GM12878 (cell line): ENCODE data around the gene GCK. TPM values are rescaled to one million over a fixed set of nuclear protein-coding genes. Genes with fewer than 3 reads are reported as not detected.

Source experiments
- ATAC-seq: fragments of 200-7000 bp; cut with Tn5 transposase; 3 replicates; pipeline ENCODE4 v1.9.1; 2020; ENCODE audit warnings: mild to moderate bottlenecking, moderate library complexity
- BruUV-seq: library from RNA; stranded (reverse); fragments of 400-500 nt; replicated peaks from 2 replicates; lab custom pipeline; 2021; lab: Mats Ljungman, UMichigan
- CTCF ChIA-PET: fragments of 300-600 bp; sonication (Branson Sonifier 250); formaldehyde crosslinking; extraction: SDS; loops from one replicate; lab custom pipeline; 2021; ENCODE audit warnings: inconsistent platforms; lab: Yijun Ruan, JAX
- POLR2A ChIA-PET: fragments of 350-600 bp; formaldehyde crosslinking; extraction: SDS; loops from one replicate; lab custom pipeline; 2021; ENCODE audit warnings: inconsistent platforms; lab: Charles Lee
- RAD21 ChIA-PET: fragments of 300-600 bp; sonication (Branson Sonifier 250); formaldehyde crosslinking; loops from one replicate; lab custom pipeline; 2023; ENCODE audit warnings: antibody characterized with exemption; ENCODE audit not compliant: unreplicated experiment; lab: Charles Lee
- SMC1A ChIA-PET: fragments of 300-600 bp; sonication (Branson Sonifier 250); formaldehyde crosslinking; loops from one replicate; lab custom pipeline; 2023; ENCODE audit not compliant: unreplicated experiment, uncharacterized antibody; lab: Charles Lee
- DNase-seq: peaks from one replicate; pipeline ENCODE4 v3.0.0-alpha.2; 2011; ENCODE audit warnings: low read depth, low spot score
- FAIRE-seq: peaks from 3 replicates; lab custom pipeline; 2011; peaks lifted over from hg19 to GRCh38; lab: Jason Lieb, UNC
- H2AFZ ChIP-seq: 2 replicates; pipeline ENCODE4 v1.6.0; 2011; ENCODE audit warnings: low read depth, low read length, control low read depth; ENCODE audit not compliant: control insufficient read depth
- H3K27ac ChIP-seq: 2 replicates; pipeline ENCODE4 v1.5.1; 2011; ENCODE audit warnings: control low read depth; ENCODE audit not compliant: control insufficient read depth, insufficient read depth
- H3K27me3 ChIP-seq, 2 experiments: replicated peaks in 1 of 2; 2 replicates each; pipeline versions ENCODE4 v1.6.0 to v1.6.1; 2011; ENCODE audit warnings: low read length in 1 of 2; ENCODE audit not compliant: control insufficient read depth in 2 of 2, insufficient read depth in 2 of 2
- H3K36me3 ChIP-seq, 2 experiments: 2 replicates each; pipeline ENCODE4 v1.5.1; 2011; ENCODE audit warnings: low read length in 1 of 2; ENCODE audit not compliant: control insufficient read depth in 2 of 2, insufficient read depth in 2 of 2
- H3K4me1 ChIP-seq: 2 replicates; pipeline ENCODE4 v1.6.1; 2011; ENCODE audit warnings: mild to moderate bottlenecking, low read length, moderate library complexity, mixed read lengths; ENCODE audit not compliant: control insufficient read depth, insufficient read depth
- H3K4me2 ChIP-seq: 2 replicates; pipeline ENCODE4 v1.6.0; 2011; ENCODE audit warnings: control low read depth; ENCODE audit not compliant: control insufficient read depth, insufficient read depth
- H3K4me3 ChIP-seq: fragments of 200-600 bp; sonication (generic); 2 replicates; pipeline ENCODE4 v1.5.1; 2016
- H3K79me2 ChIP-seq: 2 replicates; pipeline ENCODE4 v1.6.0; 2011; ENCODE audit warnings: low read length; ENCODE audit not compliant: control insufficient read depth, insufficient read depth
- H3K9ac ChIP-seq: 2 replicates; pipeline ENCODE4 v1.8.0; 2011; ENCODE audit warnings: low read length, control low read depth, mixed read lengths; ENCODE audit not compliant: control insufficient read depth, insufficient read depth
- H3K9me3 ChIP-seq: replicated peaks from 3 replicates; pipeline ENCODE4 v1.5.1; 2011; ENCODE audit warnings: mild to moderate bottlenecking, low read length; ENCODE audit not compliant: control insufficient read depth, insufficient read depth
- H4K20me1 ChIP-seq: 2 replicates; pipeline ENCODE4 v1.6.0; 2011; ENCODE audit not compliant: control insufficient read depth, insufficient read depth
- ASH2L ChIP-seq: fragments of 300-600, 200-600 bp; sonication (generic); IDR thresholded peaks from 2 replicates; pipeline ENCODE4 v1.6.1; 2017; ENCODE audit warnings: low read depth, mild to moderate bottlenecking, borderline replicate concordance
- BHLHE40 ChIP-seq, 2 experiments: fragments of 450-650 bp in 1 of 2; IDR thresholded peaks; 2 replicates each; pipeline ENCODE4 v1.6.1; 2011 to 2017; ENCODE audit warnings: low read depth in 2 of 2, borderline replicate concordance in 1 of 2, improper control_type of control experiment in 1 of 2, low read length in 1 of 2, mild to moderate bottlenecking in 1 of 2
- FOS ChIP-seq: IDR thresholded peaks from 3 replicates; pipeline ENCODE4 v1.6.1; 2011; ENCODE audit warnings: borderline replicate concordance; ENCODE audit not compliant: insufficient read length; ENCODE audit errors: extremely low read depth
- PML ChIP-seq: IDR thresholded peaks from 2 replicates; pipeline ENCODE4 v1.6.1; 2012; ENCODE audit warnings: low read length, inconsistent platforms
- SMAD1 ChIP-seq: fragments of 450-650 bp; IDR thresholded peaks from 2 replicates; pipeline ENCODE4 v1.6.1; 2018; ENCODE audit warnings: mild to moderate bottlenecking, low read depth; ENCODE audit not compliant: partially characterized antibody
- ZNF622 ChIP-seq: fragments of 450-650 bp; IDR thresholded peaks from 2 replicates; pipeline ENCODE4 v1.6.1; 2017; ENCODE audit warnings: mild to moderate bottlenecking, inconsistent platforms
- WGBS: methylation state at CpG from one replicate; pipeline ENCODE4 v1.1.6; 2016; ENCODE audit warnings: low lambda C conversion rate; ENCODE audit not compliant: insufficient replicate concordance, insufficient coverage; ENCODE audit errors: missing lambda C conversion rate; 5-methylcytosine and 5-hydroxymethylcytosine counted together
- in situ Hi-C: fragments of 300-500 bp; cut with MboI; formaldehyde crosslinking; loops from 9 replicates; pipeline ENCODE4 v1.14.3; 2018; ENCODE audit warnings: mixed read lengths
- intact Hi-C: fragments of 100-400 bp; cut with micrococcal nuclease; formaldehyde crosslinking; loops from one replicate; pipeline ENCODE4 v1.14.2; 2022; ENCODE audit not compliant: unreplicated experiment
- polyA plus RNA-seq, 11 experiments: library from polyadenylated mRNA; depleted of rRNA in 4 of 11; unstranded in 6 of 11; stranded (reverse) in 5 of 11; fragments of >200 nt; fragmentation: Nextera tagmentation in 4 of 11; fragmentation: Illumina TruSeq in 1 of 11; extraction: Ambion mirVana in 4 of 11; extraction: Trizol in 1 of 11; gene quantifications; 1 replicate in 1 of 11; 2 replicates in 10 of 11; pipeline versions ENCODE4 v1.2.1 to v1.2.3, GENCODE V29; 2011 to 2016; ENCODE audit warnings: inconsistent platforms in 2 of 11, missing spikeins in 2 of 11, low read depth in 1 of 11
- total RNA-seq, 4 experiments: library from RNA; depleted of rRNA in 3 of 4; stranded (reverse); fragments of >200 nt in 3 of 4; fragmentation: Illumina TruSeq in 1 of 4; extraction: Trizol in 1 of 4; gene quantifications; 2 replicates each; pipeline versions ENCODE4 v1.2.1 to v1.2.3, GENCODE V29; 2013 to 2021
- TF ChIP-seq, protein P1 (sequence below): fragments of 450-650 bp; IDR thresholded peaks from 2 replicates; pipeline ENCODE4 v1.6.1; 2018; ENCODE audit warnings: borderline replicate concordance, mild to moderate bottlenecking; ENCODE audit not compliant: partially characterized antibody

Gene GCK
- total and polyA plus RNA-seq, 10 of the 15 experiments (the other 5 are each of a cell fraction or from before 2014, with no cell fraction given), result 0.06 to 0.16 TPM; not detected in 8

DNA sequence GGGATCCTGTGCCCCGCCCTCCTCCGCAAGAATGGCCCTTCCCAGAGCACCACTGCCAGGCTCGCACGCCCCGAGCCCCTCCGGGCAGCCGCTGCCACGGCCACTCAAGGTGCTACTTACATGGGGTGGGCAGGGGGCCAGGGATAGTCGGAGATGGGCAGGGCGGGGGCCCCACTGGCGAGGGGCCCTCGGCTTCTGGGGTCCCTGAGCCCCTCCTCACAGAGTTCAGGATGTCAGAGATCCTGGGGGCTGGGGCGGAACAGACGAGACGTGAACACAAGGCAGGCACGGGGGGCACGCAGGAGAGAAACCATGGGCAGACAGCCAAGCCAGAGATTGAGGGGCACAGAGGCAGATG is 37.1 kb upstream of the GCK start:
- FAIRE-seq (no peak), DNase-seq (no peak), ATAC-seq (no peak)
- Histone ChIP-seq H3K4me3 (no peak overlapping the region), H3K27ac (no peak overlapping the region), H3K4me2 (no peak overlapping the region), H3K36me3 (no peaks in the 10 kb centered on the region), H2AFZ (no peak overlapping the region), H3K79me2 (no peaks in the 10 kb centered on the region), H3K27me3 (no peaks in the 10 kb centered on the region), H3K9ac (no peak overlapping the region), H3K9me3 (no peaks in the 10 kb centered on the region), H4K20me1 (no peaks in the 10 kb centered on the region), H3K4me1 (no peaks in the 10 kb centered on the region)
- in situ Hi-C loops (no loop called here), intact Hi-C loops (no loop called here)
- ChIA-PET CTCF (no interaction called here), SMC1A (no interaction called here), RAD21 (no interaction called here), POLR2A (no interaction called here)
- TF ChIP-seq SMAD1 (no peak), FOS (no peak), ASH2L (no peak), ZNF622 (no peak), BHLHE40 (IDR thresholded peaks at IDR 0.05; ENCODE audit: borderline replicate concordance in 1 of 2, low read depth in 2 of 2, low read length in 1 of 2) (no peak), PML (no peak)
- TF ChIP-seq, protein P1, sequence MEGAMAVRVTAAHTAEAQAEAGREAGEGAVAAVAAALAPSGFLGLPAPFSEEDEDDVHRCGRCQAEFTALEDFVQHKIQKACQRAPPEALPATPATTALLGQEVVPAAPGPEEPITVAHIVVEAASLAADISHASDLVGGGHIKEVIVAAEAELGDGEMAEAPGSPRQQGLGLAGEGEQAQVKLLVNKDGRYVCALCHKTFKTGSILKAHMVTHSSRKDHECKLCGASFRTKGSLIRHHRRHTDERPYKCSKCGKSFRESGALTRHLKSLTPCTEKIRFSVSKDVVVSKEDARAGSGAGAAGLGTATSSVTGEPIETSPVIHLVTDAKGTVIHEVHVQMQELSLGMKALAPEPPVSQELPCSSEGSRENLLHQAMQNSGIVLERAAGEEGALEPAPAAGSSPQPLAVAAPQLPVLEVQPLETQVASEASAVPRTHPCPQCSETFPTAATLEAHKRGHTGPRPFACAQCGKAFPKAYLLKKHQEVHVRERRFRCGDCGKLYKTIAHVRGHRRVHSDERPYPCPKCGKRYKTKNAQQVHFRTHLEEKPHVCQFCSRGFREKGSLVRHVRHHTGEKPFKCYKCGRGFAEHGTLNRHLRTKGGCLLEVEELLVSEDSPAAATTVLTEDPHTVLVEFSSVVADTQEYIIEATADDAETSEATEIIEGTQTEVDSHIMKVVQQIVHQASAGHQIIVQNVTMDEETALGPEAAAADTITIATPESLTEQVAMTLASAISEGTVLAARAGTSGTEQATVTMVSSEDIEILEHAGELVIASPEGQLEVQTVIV, result no peak
- 50% methylated on average over 17 of the region's 17 CpGs for WGBS
- no TSS peak for BruUV-seq
